ENCODE results near the gene SLC41A3.

The SLC41A3 gene

GRCh38 chr3:126033051-126033745 is 50.7 kb downstream of the SLC41A3 start:
- no peak for FAIRE-seq
- DNase-seq (ENCODE audit: insufficient read length, low spot score): no peak

GRCh38 chr3:126031981-126032471 is 51.9 kb downstream of the SLC41A3 start:
- DNase-seq (ENCODE audit: insufficient read length, low spot score): no peak

GRCh38 chr3:126030455-126030854 is 53.5 kb downstream of the SLC41A3 start:
- DNase-seq (ENCODE audit: insufficient read length, low spot score): no peak
- no peak for FAIRE-seq

More at GRCh38 chr3:126031981-126032471, 51.9 kb downstream of the SLC41A3 start:
- FAIRE-seq: no peak

- FAIRE-seq (no peak), DNase-seq (ENCODE audit: insufficient read length, low spot score) (no peak)
Observed at GRCh38 chr3:126029241-126029640, 54.7 kb downstream of the SLC41A3 start.

- DNase-seq (ENCODE audit: insufficient read length, low spot score) (no peak), FAIRE-seq (no peak)
Observed at GRCh38 chr3:126028096-126028495, 55.8 kb downstream of the SLC41A3 start.

- FAIRE-seq (peak; percentile 33), DNase-seq (ENCODE audit: insufficient read length, low spot score) (no peak)
Observed at GRCh38 chr3:126026761-126027160, 57.2 kb downstream of the SLC41A3 start.

- DNase-seq (ENCODE audit: insufficient read length, low spot score): no peak
- FAIRE-seq: no peak
Observed at GRCh38 chr3:126026277-126026751, 57.6 kb downstream of the SLC41A3 start.

GRCh38 chr3:126025862-126026261 is 58.1 kb downstream of the SLC41A3 start:
- no peak for FAIRE-seq
- no peak for DNase-seq (ENCODE audit: insufficient read length, low spot score)

GRCh38 chr3:126025116-126025729 is 58.7 kb downstream of the SLC41A3 start:
- FAIRE-seq (no peak), DNase-seq (ENCODE audit: insufficient read length, low spot score) (no peak)

GRCh38 chr3:126024049-126024854 is 59.7 kb downstream of the SLC41A3 start:
- FAIRE-seq: no peak

GRCh38 chr3:126023390-126023789 is 60.5 kb downstream of the SLC41A3 start:
- FAIRE-seq: no peak

More at GRCh38 chr3:126024049-126024854, 59.7 kb downstream of the SLC41A3 start:
- no peak for DNase-seq (ENCODE audit: insufficient read length, low spot score)

GRCh38 chr3:126022741-126023359 is 61.1 kb downstream of the SLC41A3 start:
- DNase-seq (ENCODE audit: insufficient read length, low spot score): no peak
- FAIRE-seq: no peak

More at GRCh38 chr3:126023390-126023789, 60.5 kb downstream of the SLC41A3 start:
- DNase-seq (ENCODE audit: insufficient read length, low spot score): no peak

GRCh38 chr3:126021702-126022101 is 62.2 kb downstream of the SLC41A3 start:
- DNase-seq (ENCODE audit: insufficient read length, low spot score): no peak
- FAIRE-seq: no peak

GRCh38 chr3:126021224-126021623 is 62.7 kb downstream of the SLC41A3 start:
- DNase-seq (ENCODE audit: insufficient read length, low spot score) (no peak), FAIRE-seq (no peak)

GRCh38 chr3:126019683-126020082 is 64.2 kb downstream of the SLC41A3 start:
- FAIRE-seq: no peak
- no peak for DNase-seq (ENCODE audit: insufficient read length, low spot score)

- no peak for DNase-seq (ENCODE audit: insufficient read length, low spot score)
Observed at GRCh38 chr3:126018995-126019394, 64.9 kb downstream of the SLC41A3 start.

GRCh38 chr3:126018545-126018944 is 65.4 kb downstream of the SLC41A3 start:
- FAIRE-seq: no peak
- no peak for DNase-seq (ENCODE audit: insufficient read length, low spot score)

More at GRCh38 chr3:126018995-126019394, 64.9 kb downstream of the SLC41A3 start:
- no peak for FAIRE-seq

GRCh38 chr3:126017362-126017761 is 66.6 kb downstream of the SLC41A3 start:
- DNase-seq (ENCODE audit: insufficient read length, low spot score): no peak
- FAIRE-seq: no peak

GRCh38 chr3:126016616-126017015 is 67.3 kb downstream of the SLC41A3 start:
- DNase-seq (ENCODE audit: insufficient read length, low spot score) (no peak), FAIRE-seq (no peak)

GRCh38 chr3:126015075-126015474 is 68.8 kb downstream of the SLC41A3 start:
- FAIRE-seq (no peak), DNase-seq (ENCODE audit: insufficient read length, low spot score) (no peak)

- FAIRE-seq (no peak), DNase-seq (ENCODE audit: insufficient read length, low spot score) (no peak)
Observed at GRCh38 chr3:126014252-126014651, 69.7 kb downstream of the SLC41A3 start.
